Osteoblast (primary cell): Measurements from ENCODE around the gene NKD2. TPM values are rescaled to one million over a fixed set of nuclear protein-coding genes. Genes with fewer than 3 reads are reported as not detected.

Experiments used
- DNase-seq: peaks from one replicate; pipeline ENCODE4 v3.0.0; 2011; ENCODE audit warnings: low spot score, mixed read lengths; ENCODE audit not compliant: insufficient read length; ENCODE audit errors: missing footprints
- H2AFZ ChIP-seq: 2 replicates; pipeline ENCODE4 v1.6.0; 2011; ENCODE audit warnings: mild to moderate bottlenecking, low read length
- H3K27ac ChIP-seq: 2 replicates; pipeline ENCODE4 v1.5.1; 2011; ENCODE audit warnings: mild to moderate bottlenecking, low read depth, low read length, moderate library complexity
- H3K27me3 ChIP-seq: 2 replicates; pipeline ENCODE4 v1.6.0; 2012; ENCODE audit warnings: mild to moderate bottlenecking, control low read depth, inconsistent platforms, low read length, moderate library complexity; ENCODE audit not compliant: insufficient read depth
- H3K36me3 ChIP-seq: 2 replicates; pipeline ENCODE4 v1.5.1; 2011; ENCODE audit warnings: mild to moderate bottlenecking, low read length, control low read depth, moderate library complexity; ENCODE audit not compliant: insufficient read depth
- H3K4me1 ChIP-seq: 2 replicates; pipeline ENCODE4 v1.5.1; 2011; ENCODE audit warnings: mild to moderate bottlenecking, low read length, control low read depth, moderate library complexity; ENCODE audit not compliant: insufficient read depth
- H3K4me2 ChIP-seq: 2 replicates; pipeline ENCODE4 v1.6.0; 2011; ENCODE audit warnings: mild to moderate bottlenecking, low read length; ENCODE audit not compliant: insufficient read depth
- H3K4me3 ChIP-seq: fragments of 200-600 bp; sonication (generic); 3 replicates; pipeline ENCODE4 v1.5.1; 2012; ENCODE audit warnings: mild to moderate bottlenecking, low read length, inconsistent platforms; ENCODE audit not compliant: insufficient read depth
- H3K79me2 ChIP-seq: 2 replicates; pipeline ENCODE4 v1.6.0; 2012; ENCODE audit warnings: mild to moderate bottlenecking, low read length, control low read depth, inconsistent platforms; ENCODE audit not compliant: insufficient read depth
- H3K9me3 ChIP-seq: 2 replicates; pipeline ENCODE4 v1.5.1; 2011; ENCODE audit warnings: low read depth, low read length, control low read depth
- H4K20me1 ChIP-seq: 2 replicates; pipeline ENCODE4 v1.6.0; 2012; ENCODE audit warnings: mild to moderate bottlenecking, low read length, control low read depth; ENCODE audit not compliant: insufficient read depth
- total RNA-seq: library from RNA; depleted of rRNA; stranded (reverse); fragments of >200 nt; gene quantifications from 2 replicates; pipeline ENCODE4 v1.2.3, GENCODE V29; 2012
- TF ChIP-seq, protein P1 (sequence below): IDR thresholded peaks from 2 replicates; pipeline ENCODE4 v1.5.1; 2011; ENCODE audit warnings: mild to moderate bottlenecking, low read depth, low read length, moderate library complexity; ENCODE audit errors: extremely low read depth

Gene NKD2
- total RNA-seq, 1 donor, result under 0.01 TPM

DNA sequence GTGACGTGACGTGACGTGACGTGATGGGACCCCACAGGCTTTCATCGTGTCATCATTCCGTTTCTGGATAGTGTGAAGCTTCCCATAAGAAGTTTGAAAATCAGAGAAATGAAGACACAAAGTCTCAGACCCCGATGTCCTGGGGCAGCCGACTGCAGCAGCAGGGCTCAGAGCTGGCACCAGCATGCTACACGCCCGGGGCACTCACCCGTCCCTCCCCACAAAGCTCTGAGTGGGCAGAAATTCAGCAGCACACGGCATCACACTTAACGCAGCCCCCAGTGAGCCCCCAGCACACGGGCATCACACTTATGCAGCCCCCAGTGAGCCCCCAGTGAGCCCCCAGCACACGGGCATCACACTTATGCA lies 61.1 kb downstream of the NKD2 start:
- DNase-seq, result peak; percentile 52
- H2AFZ ChIP-seq, result no peak overlapping the region
- TF ChIP-seq, protein P1, sequence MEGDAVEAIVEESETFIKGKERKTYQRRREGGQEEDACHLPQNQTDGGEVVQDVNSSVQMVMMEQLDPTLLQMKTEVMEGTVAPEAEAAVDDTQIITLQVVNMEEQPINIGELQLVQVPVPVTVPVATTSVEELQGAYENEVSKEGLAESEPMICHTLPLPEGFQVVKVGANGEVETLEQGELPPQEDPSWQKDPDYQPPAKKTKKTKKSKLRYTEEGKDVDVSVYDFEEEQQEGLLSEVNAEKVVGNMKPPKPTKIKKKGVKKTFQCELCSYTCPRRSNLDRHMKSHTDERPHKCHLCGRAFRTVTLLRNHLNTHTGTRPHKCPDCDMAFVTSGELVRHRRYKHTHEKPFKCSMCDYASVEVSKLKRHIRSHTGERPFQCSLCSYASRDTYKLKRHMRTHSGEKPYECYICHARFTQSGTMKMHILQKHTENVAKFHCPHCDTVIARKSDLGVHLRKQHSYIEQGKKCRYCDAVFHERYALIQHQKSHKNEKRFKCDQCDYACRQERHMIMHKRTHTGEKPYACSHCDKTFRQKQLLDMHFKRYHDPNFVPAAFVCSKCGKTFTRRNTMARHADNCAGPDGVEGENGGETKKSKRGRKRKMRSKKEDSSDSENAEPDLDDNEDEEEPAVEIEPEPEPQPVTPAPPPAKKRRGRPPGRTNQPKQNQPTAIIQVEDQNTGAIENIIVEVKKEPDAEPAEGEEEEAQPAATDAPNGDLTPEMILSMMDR, result no peak
- H3K4me3 ChIP-seq, result no peak overlapping the region
- H3K4me2 ChIP-seq, result no peak overlapping the region
- no peaks in the 10 kb centered on the region for H4K20me1 ChIP-seq
- no peaks in the 10 kb centered on the region for H3K4me1 ChIP-seq
- no peak overlapping the region for H3K27ac ChIP-seq
- H3K27me3 ChIP-seq, result no peaks in the 10 kb centered on the region
- no peaks in the 10 kb centered on the region for H3K36me3 ChIP-seq
- no peaks in the 10 kb centered on the region for H3K9me3 ChIP-seq
- H3K79me2 ChIP-seq, result no peaks in the 10 kb centered on the region

- H3K36me3 ChIP-seq, result no peaks in the 10 kb centered on the region
- H3K9me3 ChIP-seq, result no peaks in the 10 kb centered on the region
- no peak overlapping the region for H3K4me3 ChIP-seq
These were observed 64.9 kb downstream of the NKD2 start for GRCh38 chr5:1073239-1074102.

DNA sequence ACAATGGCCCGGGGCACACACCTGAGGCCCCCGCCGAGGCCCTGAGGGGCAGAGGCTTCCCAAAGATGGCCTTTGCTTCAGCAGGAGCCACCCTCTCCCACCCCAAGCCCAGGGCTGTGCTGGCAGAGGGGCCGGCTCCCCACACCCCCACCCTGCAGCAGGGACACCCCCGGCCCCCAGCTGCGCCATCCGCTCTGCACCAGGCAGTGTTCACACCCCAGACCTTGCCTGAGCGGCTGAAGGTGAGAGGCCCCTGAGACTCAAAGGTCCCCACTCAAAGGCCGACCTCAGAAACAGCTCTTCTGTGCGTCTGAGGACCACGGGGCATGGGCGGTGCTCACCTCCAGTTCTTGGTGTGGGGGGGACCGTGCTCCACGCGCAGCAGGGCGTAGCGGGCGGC lies 65.6 kb downstream of the NKD2 start:
- no peak for DNase-seq
- Histone ChIP-seq H3K27me3 (no peaks in the 10 kb centered on the region), H2AFZ (no peak overlapping the region), H3K36me3 (no peaks in the 10 kb centered on the region), H3K4me2 (no peak overlapping the region), H3K4me1 (no peaks in the 10 kb centered on the region), H4K20me1 (no peaks in the 10 kb centered on the region), H3K9me3 (no peaks in the 10 kb centered on the region), H3K4me3 (no peak overlapping the region), H3K27ac (no peak overlapping the region), H3K79me2 (no peaks in the 10 kb centered on the region)
- TF ChIP-seq, protein P1, result no peak

More at GRCh38 chr5:1073239-1074102, 64.9 kb downstream of the NKD2 start:
- H3K4me2 ChIP-seq, result no peak overlapping the region
- no peaks in the 10 kb centered on the region for H3K27me3 ChIP-seq
- H4K20me1 ChIP-seq, result no peaks in the 10 kb centered on the region
- H2AFZ ChIP-seq, result no peak overlapping the region
- no peaks in the 10 kb centered on the region for H3K4me1 ChIP-seq
- H3K79me2 ChIP-seq, result no peaks in the 10 kb centered on the region
- no peak overlapping the region for H3K27ac ChIP-seq
- no peak for DNase-seq
- TF ChIP-seq, protein P1, result no peak

DNA sequence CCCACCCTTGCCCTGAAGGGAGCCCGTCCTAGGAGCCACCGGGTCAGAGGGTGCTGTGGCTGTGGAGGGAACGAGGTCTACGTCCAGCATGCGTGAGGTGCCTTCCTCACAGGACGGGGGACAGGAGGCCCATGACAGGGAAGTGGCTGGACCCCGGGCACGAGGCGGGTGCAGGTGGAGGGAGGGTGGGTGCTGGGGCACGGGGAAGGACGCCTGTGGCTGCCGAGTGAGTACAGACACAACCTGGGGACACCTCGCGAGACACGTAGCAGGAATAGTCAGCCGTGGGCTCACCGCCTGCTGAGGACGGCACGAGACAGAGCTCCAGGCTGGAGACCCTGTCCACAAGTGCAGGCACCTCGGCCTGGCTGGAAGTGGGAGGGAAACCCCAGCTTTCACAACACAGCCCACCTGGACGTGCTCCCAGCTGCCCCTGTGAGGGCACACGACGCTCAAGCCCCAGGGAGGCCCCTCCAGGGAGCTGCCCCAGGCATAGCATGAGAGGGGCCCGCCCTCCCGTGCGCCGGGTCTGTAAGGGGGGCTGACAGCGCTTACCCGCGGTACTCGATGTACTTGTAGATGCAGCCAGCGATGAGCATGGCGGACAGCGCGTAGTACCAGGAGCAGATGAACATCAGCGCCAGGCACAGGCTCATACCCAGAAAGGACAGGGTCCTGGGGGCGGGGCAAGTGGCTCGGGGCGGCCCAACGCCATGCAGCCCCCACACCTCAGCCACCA lies 66.4 kb downstream of the NKD2 start:
- no peak overlapping the region for H3K4me2 ChIP-seq
- no peaks in the 10 kb centered on the region for H3K4me1 ChIP-seq
- H4K20me1 ChIP-seq, result no peaks in the 10 kb centered on the region

More for the DNA sequence above, 66.4 kb downstream of the NKD2 start:
- Histone ChIP-seq H3K27me3 (no peaks in the 10 kb centered on the region), H3K27ac (no peak overlapping the region), H3K4me3 (no peak overlapping the region), H3K9me3 (no peaks in the 10 kb centered on the region), H3K36me3 (no peaks in the 10 kb centered on the region), H2AFZ (no peak overlapping the region), H3K79me2 (no peaks in the 10 kb centered on the region)
- TF ChIP-seq, protein P1, result no peak
- DNase-seq, result no peak
